ENCODE results near the gene CRYL1. TPM values are rescaled to one million over a fixed set of nuclear protein-coding genes. Genes with fewer than 3 reads are reported as not detected.

Gene CRYL1
- total RNA-seq, 3 donors from 2014 or later (not counting 1 experiment from before 2014, with no cell fraction given), result 13.4 to 15.8 (median 14.9) TPM

GRCh38 chr13:20561741-20562140, 36.1 kb upstream of the CRYL1 start:
- no peaks in the 10 kb centered on the region for H3K27me3 ChIP-seq (ENCODE audit: control insufficient read depth, insufficient read depth, low read length)
- ATAC-seq, result no peak
- peaks cover 4% of the 10 kb centered on the region for H3K9me3 ChIP-seq (ENCODE audit: control insufficient read depth, insufficient read depth, low read length)
- peaks cover 8% of the 10 kb centered on the region for H3K4me1 ChIP-seq (ENCODE audit: control insufficient read depth, insufficient read depth, low read length)
- Mint-ChIP-seq H3K27me3 (ENCODE audit: low read depth in 2 of 2) (no peaks in the 10 kb centered on the region), H3K4me3 (no peak overlapping the region), H3K36me3 (no peaks in the 10 kb centered on the region), H3K4me1 (peaks cover 5 to 6% of the 10 kb centered on the region in 2 donors), H3K27ac (no peak overlapping the region), H3K9me3 (peaks cover 2 to 3% of the 10 kb centered on the region in 2 donors)
- no peak for DNase-seq
- H3K27ac ChIP-seq (ENCODE audit: low read length), result no peak overlapping the region
- 80% methylated on average over 5 of the region's 5 CpGs for WGBS (ENCODE audit: insufficient coverage)
- no peaks in the 10 kb centered on the region for H3K36me3 ChIP-seq (ENCODE audit: control insufficient read depth, insufficient read depth, low read length)
- TF ChIP-seq, protein P1, sequence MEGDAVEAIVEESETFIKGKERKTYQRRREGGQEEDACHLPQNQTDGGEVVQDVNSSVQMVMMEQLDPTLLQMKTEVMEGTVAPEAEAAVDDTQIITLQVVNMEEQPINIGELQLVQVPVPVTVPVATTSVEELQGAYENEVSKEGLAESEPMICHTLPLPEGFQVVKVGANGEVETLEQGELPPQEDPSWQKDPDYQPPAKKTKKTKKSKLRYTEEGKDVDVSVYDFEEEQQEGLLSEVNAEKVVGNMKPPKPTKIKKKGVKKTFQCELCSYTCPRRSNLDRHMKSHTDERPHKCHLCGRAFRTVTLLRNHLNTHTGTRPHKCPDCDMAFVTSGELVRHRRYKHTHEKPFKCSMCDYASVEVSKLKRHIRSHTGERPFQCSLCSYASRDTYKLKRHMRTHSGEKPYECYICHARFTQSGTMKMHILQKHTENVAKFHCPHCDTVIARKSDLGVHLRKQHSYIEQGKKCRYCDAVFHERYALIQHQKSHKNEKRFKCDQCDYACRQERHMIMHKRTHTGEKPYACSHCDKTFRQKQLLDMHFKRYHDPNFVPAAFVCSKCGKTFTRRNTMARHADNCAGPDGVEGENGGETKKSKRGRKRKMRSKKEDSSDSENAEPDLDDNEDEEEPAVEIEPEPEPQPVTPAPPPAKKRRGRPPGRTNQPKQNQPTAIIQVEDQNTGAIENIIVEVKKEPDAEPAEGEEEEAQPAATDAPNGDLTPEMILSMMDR (IDR thresholded peaks at IDR 0.05), result no peak
- H3K4me3 ChIP-seq (ENCODE audit: low read length), result no peak overlapping the region
- intact Hi-C loops (cut with micrococcal nuclease), result no loop called here

DNA sequence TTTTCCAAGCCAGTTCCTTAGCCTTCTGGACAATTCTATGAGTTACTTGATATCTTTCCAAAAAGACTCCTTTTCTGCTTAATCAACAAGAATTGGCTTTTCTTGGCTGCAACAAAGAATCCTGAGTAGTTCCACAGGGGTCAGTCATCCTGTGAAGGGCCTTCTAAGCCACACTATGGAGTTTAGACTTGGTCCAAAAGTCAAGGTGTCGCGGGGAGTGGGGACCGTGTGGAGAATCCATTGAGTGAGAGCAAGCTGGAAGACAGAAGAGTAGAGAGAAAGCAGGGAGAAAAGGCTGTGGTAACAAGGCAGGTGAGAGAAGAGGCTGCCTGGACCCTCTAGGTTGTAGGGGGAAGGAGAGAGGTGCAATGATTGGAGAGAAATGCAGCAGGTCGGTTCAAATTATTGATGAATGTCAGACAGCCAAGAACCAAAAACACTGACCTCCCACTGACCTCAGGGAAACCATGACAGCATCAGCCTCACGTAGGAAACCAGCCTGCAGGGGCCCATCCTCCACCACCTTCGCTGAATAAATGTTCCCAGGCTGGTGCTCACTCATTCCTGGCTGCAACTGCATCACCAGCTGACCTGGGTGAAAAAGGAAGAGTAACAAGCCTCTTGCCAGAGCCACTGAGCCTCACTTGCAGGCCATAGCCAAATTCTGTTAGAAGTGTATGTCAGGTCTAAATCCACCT, 34.2 kb upstream of the CRYL1 start:
- DNase-seq (no peak), ATAC-seq (no peak)
- intact Hi-C loops (cut with micrococcal nuclease), result no loop called here
- Mint-ChIP-seq H3K4me3 (no peak overlapping the region), H3K36me3 (no peaks in the 10 kb centered on the region), H3K27me3 (ENCODE audit: low read depth in 2 of 2) (no peaks in the 10 kb centered on the region), H3K27ac (no peak overlapping the region), H3K4me1 (no peaks in the 10 kb centered on the region), H3K9me3 (no peaks in the 10 kb centered on the region)
- TF ChIP-seq, protein P1 (IDR thresholded peaks at IDR 0.05), result no peak
- 86% methylated on average over 5 of the region's 6 CpGs for WGBS (ENCODE audit: insufficient coverage)
- no peaks in the 10 kb centered on the region for H3K9me3 ChIP-seq (ENCODE audit: control insufficient read depth, insufficient read depth, low read length)
- H3K27me3 ChIP-seq (ENCODE audit: control insufficient read depth, insufficient read depth, low read length), result no peaks in the 10 kb centered on the region
- H3K4me3 ChIP-seq (ENCODE audit: low read length), result no peak overlapping the region
- H3K36me3 ChIP-seq (ENCODE audit: control insufficient read depth, insufficient read depth, low read length), result no peaks in the 10 kb centered on the region
- no peaks in the 10 kb centered on the region for H3K4me1 ChIP-seq (ENCODE audit: control insufficient read depth, insufficient read depth, low read length)
- no peak overlapping the region for H3K27ac ChIP-seq (ENCODE audit: low read length)

GRCh38 chr13:20558982-20559381, 33.3 kb upstream of the CRYL1 start:
- intact Hi-C loops (cut with micrococcal nuclease), result no loop called here
- no peak overlapping the region for H3K4me3 ChIP-seq (ENCODE audit: low read length)
- Mint-ChIP-seq H3K4me3 (no peak overlapping the region), H3K27me3 (ENCODE audit: low read depth in 2 of 2) (no peaks in the 10 kb centered on the region), H3K4me1 (no peaks in the 10 kb centered on the region), H3K36me3 (no peaks in the 10 kb centered on the region), H3K9me3 (no peaks in the 10 kb centered on the region), H3K27ac (no peak overlapping the region)
- H3K27ac ChIP-seq (ENCODE audit: low read length), result no peak overlapping the region
- H3K9me3 ChIP-seq (ENCODE audit: control insufficient read depth, insufficient read depth, low read length), result no peaks in the 10 kb centered on the region
- WGBS (ENCODE audit: insufficient coverage), result 83% methylated on average over 3 of the region's 3 CpGs
- DNase-seq (no peak), ATAC-seq (no peak)
- no peaks in the 10 kb centered on the region for H3K36me3 ChIP-seq (ENCODE audit: control insufficient read depth, insufficient read depth, low read length)
- TF ChIP-seq, protein P1 (IDR thresholded peaks at IDR 0.05), result no peak
- no peaks in the 10 kb centered on the region for H3K27me3 ChIP-seq (ENCODE audit: control insufficient read depth, insufficient read depth, low read length)
- H3K4me1 ChIP-seq (ENCODE audit: control insufficient read depth, insufficient read depth, low read length), result no peaks in the 10 kb centered on the region

GRCh38 chr13:20553311-20553710, 27.7 kb upstream of the CRYL1 start:
- ATAC-seq, result no peak
- WGBS (ENCODE audit: insufficient coverage), result 89% methylated on average over 2 of the region's 3 CpGs
- H3K9me3 Mint-ChIP-seq, result no peaks in the 10 kb centered on the region
- H3K27me3 Mint-ChIP-seq (ENCODE audit: low read depth in 2 of 2), result no peaks in the 10 kb centered on the region
- no peaks in the 10 kb centered on the region for H3K36me3 ChIP-seq (ENCODE audit: control insufficient read depth, insufficient read depth, low read length)
- no peaks in the 10 kb centered on the region for H3K4me1 Mint-ChIP-seq
- H3K27ac Mint-ChIP-seq, result no peak overlapping the region
- no peaks in the 10 kb centered on the region for H3K36me3 Mint-ChIP-seq
- no peaks in the 10 kb centered on the region for H3K27me3 ChIP-seq (ENCODE audit: control insufficient read depth, insufficient read depth, low read length)
- no peak overlapping the region for H3K27ac ChIP-seq (ENCODE audit: low read length)
- intact Hi-C loops (cut with micrococcal nuclease), result no loop called here
- TF ChIP-seq, protein P1 (IDR thresholded peaks at IDR 0.05), result no peak
- no peaks in the 10 kb centered on the region for H3K4me1 ChIP-seq (ENCODE audit: control insufficient read depth, insufficient read depth, low read length)
- no peak overlapping the region for H3K4me3 Mint-ChIP-seq
- no peaks in the 10 kb centered on the region for H3K9me3 ChIP-seq (ENCODE audit: control insufficient read depth, insufficient read depth, low read length)
- DNase-seq, result no peak
- no peak overlapping the region for H3K4me3 ChIP-seq (ENCODE audit: low read length)

Measured in natural killer cell (primary cell).